ENCODE data around the gene ANO2. TPM values are rescaled to one million over a fixed set of nuclear protein-coding genes. Genes with fewer than 3 reads are reported as not detected.
"Not testable (repeated sequence)": the region's sequence is repeated elsewhere in the genome, so short reads cannot be mapped to it uniquely, and the experiment has no call there.

ANO2 gene
- total RNA-seq, 3 donors from 2014 or later (not counting 1 experiment from before 2014, with no cell fraction given): not detected

DNA sequence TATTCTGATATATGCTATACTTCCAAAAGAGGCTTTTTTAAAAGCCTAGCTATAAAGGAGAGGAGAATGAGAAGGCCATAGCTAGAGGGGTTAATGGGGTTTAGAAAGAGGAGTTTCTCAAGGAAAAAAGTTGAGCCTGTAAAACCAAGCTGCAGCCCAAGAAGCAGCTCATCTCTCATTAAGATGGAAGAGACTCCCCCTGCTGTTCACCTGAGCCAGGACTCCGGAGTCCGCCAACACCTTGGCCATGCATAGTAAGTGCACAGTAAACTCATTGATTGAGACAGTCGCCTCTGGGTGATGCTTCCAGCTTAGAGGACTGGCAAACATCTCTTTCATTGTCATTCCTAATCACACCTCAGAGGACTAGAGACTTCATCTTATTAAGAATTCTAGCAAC, 46.2 kb downstream of the ANO2 start:
- Histone ChIP-seq H3K27ac (ENCODE audit: low read length) (no peak overlapping the region), H3K4me3 (ENCODE audit: low read length) (no peak overlapping the region), H3K9me3 (ENCODE audit: control insufficient read depth, insufficient read depth, low read length) (no peaks in the 10 kb centered on the region), H3K4me1 (ENCODE audit: control insufficient read depth, insufficient read depth, low read length) (no peaks in the 10 kb centered on the region), H3K36me3 (ENCODE audit: control insufficient read depth, insufficient read depth, low read length) (no peaks in the 10 kb centered on the region), H3K27me3 (ENCODE audit: control insufficient read depth, insufficient read depth, low read length) (no peaks in the 10 kb centered on the region)
- no peak for DNase-seq
- Mint-ChIP-seq H3K36me3 (no peaks in the 10 kb centered on the region), H3K4me1 (no peaks in the 10 kb centered on the region), H3K27ac (no peak overlapping the region), H3K4me3 (no peak overlapping the region), H3K9me3 (no peaks in the 10 kb centered on the region), H3K27me3 (ENCODE audit: low read depth in 2 of 2) (peaks cover 26 to 55% of the 10 kb centered on the region in 2 donors)
- TF ChIP-seq, protein P1, sequence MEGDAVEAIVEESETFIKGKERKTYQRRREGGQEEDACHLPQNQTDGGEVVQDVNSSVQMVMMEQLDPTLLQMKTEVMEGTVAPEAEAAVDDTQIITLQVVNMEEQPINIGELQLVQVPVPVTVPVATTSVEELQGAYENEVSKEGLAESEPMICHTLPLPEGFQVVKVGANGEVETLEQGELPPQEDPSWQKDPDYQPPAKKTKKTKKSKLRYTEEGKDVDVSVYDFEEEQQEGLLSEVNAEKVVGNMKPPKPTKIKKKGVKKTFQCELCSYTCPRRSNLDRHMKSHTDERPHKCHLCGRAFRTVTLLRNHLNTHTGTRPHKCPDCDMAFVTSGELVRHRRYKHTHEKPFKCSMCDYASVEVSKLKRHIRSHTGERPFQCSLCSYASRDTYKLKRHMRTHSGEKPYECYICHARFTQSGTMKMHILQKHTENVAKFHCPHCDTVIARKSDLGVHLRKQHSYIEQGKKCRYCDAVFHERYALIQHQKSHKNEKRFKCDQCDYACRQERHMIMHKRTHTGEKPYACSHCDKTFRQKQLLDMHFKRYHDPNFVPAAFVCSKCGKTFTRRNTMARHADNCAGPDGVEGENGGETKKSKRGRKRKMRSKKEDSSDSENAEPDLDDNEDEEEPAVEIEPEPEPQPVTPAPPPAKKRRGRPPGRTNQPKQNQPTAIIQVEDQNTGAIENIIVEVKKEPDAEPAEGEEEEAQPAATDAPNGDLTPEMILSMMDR (IDR thresholded peaks at IDR 0.05): no peak
- intact Hi-C loops (cut with micrococcal nuclease): no loop called here
- WGBS (ENCODE audit: insufficient coverage): 92% methylated on average over 3 of the region's 3 CpGs
- ATAC-seq: no peak

- H3K9me3 ChIP-seq (ENCODE audit: control insufficient read depth, insufficient read depth, low read length): no peaks in the 10 kb centered on the region
- no peak for ATAC-seq
Observed at GRCh38 chr12:5889381-5890047, 55.5 kb downstream of the ANO2 start.

DNA sequence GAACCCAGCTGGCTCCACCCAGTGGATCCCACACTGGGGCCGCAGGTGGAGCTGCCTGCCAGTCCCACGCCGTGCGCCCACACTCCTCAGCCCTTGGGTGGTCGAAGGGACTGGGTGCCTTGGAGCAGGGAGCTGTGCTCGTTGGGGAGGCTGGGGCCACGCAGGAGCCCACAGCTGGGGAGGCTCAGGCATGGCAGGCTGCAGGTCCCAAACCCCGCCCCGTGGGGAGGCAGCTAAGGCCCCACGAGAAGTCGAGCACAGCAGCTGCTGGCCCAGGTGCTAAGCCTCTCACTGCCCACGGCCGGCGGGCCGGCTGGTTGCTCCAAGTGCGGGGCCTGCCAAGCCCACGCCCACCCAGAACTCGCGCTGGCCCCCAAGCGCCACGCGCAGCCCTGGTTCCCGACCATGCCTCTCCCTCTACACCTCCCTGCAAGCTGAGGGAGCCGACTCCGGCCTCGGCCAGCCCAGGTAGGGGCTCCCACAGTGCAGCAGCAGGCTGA, 56.2 kb downstream of the ANO2 start:
- no peak overlapping the region for H3K4me3 ChIP-seq (ENCODE audit: low read length)
- TF ChIP-seq, protein P1 (IDR thresholded peaks at IDR 0.05): no peak
- no peaks in the 10 kb centered on the region for H3K4me1 ChIP-seq (ENCODE audit: control insufficient read depth, insufficient read depth, low read length)
- no peak for ATAC-seq
- 88% methylated on average over 26 of the region's 26 CpGs for WGBS (ENCODE audit: insufficient coverage)
- H3K36me3 ChIP-seq (ENCODE audit: control insufficient read depth, insufficient read depth, low read length): no peaks in the 10 kb centered on the region
- no peak overlapping the region for H3K27ac ChIP-seq (ENCODE audit: low read length)
- Mint-ChIP-seq H3K4me3 (no peak overlapping the region), H3K36me3 (no peaks in the 10 kb centered on the region), H3K9me3 (no peaks in the 10 kb centered on the region), H3K4me1 (peaks cover 10 to 12% of the 10 kb centered on the region in 2 donors), H3K27me3 (ENCODE audit: low read depth in 2 of 2) (peaks cover 23 to 44% of the 10 kb centered on the region in 2 donors), H3K27ac (no peak overlapping the region)
- DNase-seq: no peak
- intact Hi-C loops (cut with micrococcal nuclease): no loop called here
- peaks cover 2% of the 10 kb centered on the region for H3K27me3 ChIP-seq (ENCODE audit: control insufficient read depth, insufficient read depth, low read length)
- no peaks in the 10 kb centered on the region for H3K9me3 ChIP-seq (ENCODE audit: control insufficient read depth, insufficient read depth, low read length)

More at GRCh38 chr12:5889381-5890047, 55.5 kb downstream of the ANO2 start:
- no peak overlapping the region for H3K27ac ChIP-seq (ENCODE audit: low read length)
- H3K27ac Mint-ChIP-seq: no peak overlapping the region
- WGBS (ENCODE audit: insufficient coverage): 96% methylated on average over 6 of the region's 6 CpGs
- H3K36me3 Mint-ChIP-seq: no peaks in the 10 kb centered on the region
- peaks cover 2% of the 10 kb centered on the region for H3K27me3 ChIP-seq (ENCODE audit: control insufficient read depth, insufficient read depth, low read length)
- peaks cover 10 to 12% of the 10 kb centered on the region in 2 donors for H3K4me1 Mint-ChIP-seq
- H3K4me1 ChIP-seq (ENCODE audit: control insufficient read depth, insufficient read depth, low read length): no peaks in the 10 kb centered on the region
- H3K9me3 Mint-ChIP-seq: no peaks in the 10 kb centered on the region
- DNase-seq: no peak
- H3K27me3 Mint-ChIP-seq (ENCODE audit: low read depth in 2 of 2): peaks cover 23 to 50% of the 10 kb centered on the region in 2 donors
- TF ChIP-seq, protein P1 (IDR thresholded peaks at IDR 0.05): no peak
- H3K4me3 ChIP-seq (ENCODE audit: low read length): no peak overlapping the region
- no peak overlapping the region for H3K4me3 Mint-ChIP-seq
- intact Hi-C loops (cut with micrococcal nuclease): no loop called here
- no peaks in the 10 kb centered on the region for H3K36me3 ChIP-seq (ENCODE audit: control insufficient read depth, insufficient read depth, low read length)

DNA sequence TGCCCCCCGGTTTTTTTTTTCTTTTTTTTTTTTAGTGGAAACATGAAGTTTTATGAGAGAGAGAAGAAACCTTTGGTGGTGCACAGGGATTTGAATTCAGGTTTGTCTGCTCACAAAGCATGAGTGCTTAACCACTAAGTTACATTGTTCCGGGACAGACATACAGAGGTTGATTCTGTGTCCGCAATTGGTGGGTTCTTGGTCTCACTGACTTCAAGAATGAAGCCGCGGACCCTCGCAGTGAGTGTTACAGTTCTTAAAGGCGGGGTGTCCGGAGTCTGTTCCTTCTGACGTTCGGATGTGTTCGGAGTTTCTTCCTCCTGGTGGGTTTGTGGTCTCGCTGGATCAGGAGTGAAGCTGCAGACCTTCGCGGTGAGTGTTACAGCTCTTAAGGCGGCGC, 57.2 kb downstream of the ANO2 start:
- DNase-seq; H3K4me3 ChIP-seq (ENCODE audit: low read length); H3K27me3 ChIP-seq (ENCODE audit: control insufficient read depth, insufficient read depth, low read length); H3K27ac ChIP-seq (ENCODE audit: low read length); H3K36me3 ChIP-seq (ENCODE audit: control insufficient read depth, insufficient read depth, low read length); intact Hi-C loops (cut with micrococcal nuclease); H3K9me3 Mint-ChIP-seq; H3K4me1 ChIP-seq (ENCODE audit: control insufficient read depth, insufficient read depth, low read length); H3K9me3 ChIP-seq (ENCODE audit: control insufficient read depth, insufficient read depth, low read length); H3K36me3 Mint-ChIP-seq: not testable (repeated sequence)
- H3K4me3 Mint-ChIP-seq: peak overlapping the region; percentile 78
- under 1% methylated on average over 16 of the region's 16 CpGs for WGBS (ENCODE audit: insufficient coverage)
- peaks cover 10 to 12% of the 10 kb centered on the region in 2 donors for H3K4me1 Mint-ChIP-seq
- peaks cover 24 to 44% of the 10 kb centered on the region in 2 donors for H3K27me3 Mint-ChIP-seq (ENCODE audit: low read depth in 2 of 2)
- peak overlapping the region in 1 of 2 donors; percentile 8 for H3K27ac Mint-ChIP-seq
- peak in 1 of 3 donors; percentile 50 for ATAC-seq
